Choroid plexus epithelial cell (primary cell): ENCODE results near the gene KRTAP9-9.
"Not testable (repeated sequence)": the region's sequence is repeated elsewhere in the genome, so short reads cannot be mapped to it uniquely, and the experiment has no call there.

Experiments used
- DNase-seq: peaks from one replicate; pipeline ENCODE4 v3.0.0-alpha.2; 2010; ENCODE audit warnings: low read depth
- H3K4me3 ChIP-seq: 2 replicates; pipeline ENCODE4 v1.5.1; 2011; ENCODE audit warnings: low read depth, mild to moderate bottlenecking, control low read depth, low read length, moderate library complexity
- TF ChIP-seq, protein P1 (sequence below): conservative IDR thresholded peaks from 2 replicates; pipeline ENCODE4 v1.5.1; 2011; ENCODE audit warnings: low read depth, mild to moderate bottlenecking, control low read depth, inconsistent platforms, low read length, moderate library complexity

The KRTAP9-9 gene

DNA sequence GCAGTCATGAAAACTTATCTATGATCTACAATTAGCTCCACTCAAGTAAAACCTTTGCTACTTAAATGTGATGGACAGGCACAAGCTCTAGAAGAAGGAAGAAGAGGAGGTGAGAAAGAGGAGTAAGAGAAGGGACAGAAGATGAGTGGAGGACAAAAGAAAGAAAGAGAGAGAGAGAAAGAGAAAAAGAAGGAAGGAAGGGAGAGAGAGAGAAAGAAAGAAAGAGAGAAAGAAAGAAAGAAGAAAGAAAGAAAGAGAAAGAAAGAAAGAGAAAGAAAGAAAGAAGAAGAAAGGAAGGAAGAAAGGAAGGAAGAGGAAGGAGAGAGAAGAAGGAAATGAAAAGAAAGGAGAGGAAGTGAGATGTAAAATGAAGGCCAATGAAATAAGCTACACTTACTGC lies 25.1 kb upstream of the KRTAP9-9 start:
- H3K4me3 ChIP-seq: no peak overlapping the region
- DNase-seq: no peak
- TF ChIP-seq, protein P1, sequence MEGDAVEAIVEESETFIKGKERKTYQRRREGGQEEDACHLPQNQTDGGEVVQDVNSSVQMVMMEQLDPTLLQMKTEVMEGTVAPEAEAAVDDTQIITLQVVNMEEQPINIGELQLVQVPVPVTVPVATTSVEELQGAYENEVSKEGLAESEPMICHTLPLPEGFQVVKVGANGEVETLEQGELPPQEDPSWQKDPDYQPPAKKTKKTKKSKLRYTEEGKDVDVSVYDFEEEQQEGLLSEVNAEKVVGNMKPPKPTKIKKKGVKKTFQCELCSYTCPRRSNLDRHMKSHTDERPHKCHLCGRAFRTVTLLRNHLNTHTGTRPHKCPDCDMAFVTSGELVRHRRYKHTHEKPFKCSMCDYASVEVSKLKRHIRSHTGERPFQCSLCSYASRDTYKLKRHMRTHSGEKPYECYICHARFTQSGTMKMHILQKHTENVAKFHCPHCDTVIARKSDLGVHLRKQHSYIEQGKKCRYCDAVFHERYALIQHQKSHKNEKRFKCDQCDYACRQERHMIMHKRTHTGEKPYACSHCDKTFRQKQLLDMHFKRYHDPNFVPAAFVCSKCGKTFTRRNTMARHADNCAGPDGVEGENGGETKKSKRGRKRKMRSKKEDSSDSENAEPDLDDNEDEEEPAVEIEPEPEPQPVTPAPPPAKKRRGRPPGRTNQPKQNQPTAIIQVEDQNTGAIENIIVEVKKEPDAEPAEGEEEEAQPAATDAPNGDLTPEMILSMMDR: no peak

DNA sequence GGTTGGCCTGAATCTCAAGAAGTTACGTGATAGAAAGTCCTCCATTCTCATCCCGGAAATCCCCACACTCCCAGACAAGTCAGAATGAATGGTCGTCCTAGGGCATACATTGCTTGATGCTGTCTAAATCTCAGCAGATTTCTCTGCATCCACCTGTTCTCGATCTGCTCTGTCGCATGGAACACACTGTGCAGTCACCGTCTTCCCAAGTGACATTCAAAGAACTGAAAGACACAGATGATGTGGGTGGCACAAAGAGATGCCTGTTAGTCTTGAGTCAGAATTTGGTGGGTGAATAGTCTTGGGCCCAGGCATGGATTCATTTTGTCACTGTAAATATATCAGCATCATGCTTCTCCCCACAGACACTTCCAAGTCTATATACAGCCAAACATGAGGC lies 23.5 kb upstream of the KRTAP9-9 start:
- TF ChIP-seq, protein P1: no peak
- H3K4me3 ChIP-seq: no peak overlapping the region
- no peak for DNase-seq

DNA sequence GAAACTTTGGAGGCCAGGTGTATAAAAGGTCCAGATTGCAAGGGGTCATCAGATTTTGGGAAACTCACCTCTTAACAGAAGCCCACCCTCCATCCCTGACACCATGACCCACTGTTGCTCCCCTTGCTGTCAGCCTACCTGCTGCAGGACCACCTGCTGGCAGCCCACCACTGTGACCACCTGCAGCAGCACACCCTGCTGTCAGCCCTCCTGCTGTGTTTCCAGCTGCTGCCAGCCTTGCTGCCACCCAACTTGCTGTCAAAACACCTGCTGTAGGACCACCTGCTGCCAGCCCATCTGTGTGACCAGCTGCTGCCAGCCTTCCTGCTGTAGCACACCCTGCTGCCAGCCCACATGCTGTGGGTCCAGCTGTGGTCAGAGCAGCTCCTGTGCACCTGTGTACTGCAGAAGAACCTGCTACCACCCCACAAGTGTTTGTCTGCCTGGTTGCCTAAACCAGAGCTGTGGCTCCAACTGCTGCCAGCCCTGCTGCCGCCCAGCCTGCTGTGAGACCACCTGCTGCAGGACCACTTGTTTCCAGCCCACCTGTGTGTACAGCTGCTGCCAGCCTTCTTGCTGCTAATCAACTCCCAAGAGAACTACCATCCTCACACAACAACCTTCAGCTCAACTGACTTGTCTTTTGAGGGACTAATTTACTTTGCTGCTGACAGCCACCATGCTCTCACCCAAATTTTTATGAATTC lies 22.6 kb upstream of the KRTAP9-9 start, which contains the start of gene KRTAP9-3:
TSS of gene KRTAP9-3 (plus strand) at position 51 of the 707 bp plus-strand sequence. CDS start at position 104, 53 bp downstream.
- not testable (repeated sequence) for H3K4me3 ChIP-seq, DNase-seq

DNA sequence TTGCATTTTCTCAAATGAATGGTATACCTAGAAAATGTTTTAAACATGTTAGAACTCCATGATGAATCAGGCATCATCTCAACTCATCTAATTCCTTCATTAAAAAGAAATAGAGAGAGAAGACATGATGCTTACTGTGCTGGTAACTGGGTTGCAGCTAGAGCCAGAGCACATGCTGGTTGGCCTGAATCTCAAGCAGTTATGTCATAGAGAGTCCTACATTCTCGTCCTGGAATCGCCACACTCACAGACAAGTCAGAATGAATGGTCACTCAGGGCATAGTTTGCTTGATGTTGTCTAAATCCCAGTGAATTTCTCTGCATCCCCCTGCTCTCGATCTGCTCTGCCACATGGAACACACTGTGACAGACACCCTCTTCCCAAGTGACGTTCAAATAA lies 18.1 kb upstream of the KRTAP9-9 start:
- DNase-seq, H3K4me3 ChIP-seq: not testable (repeated sequence)

DNA sequence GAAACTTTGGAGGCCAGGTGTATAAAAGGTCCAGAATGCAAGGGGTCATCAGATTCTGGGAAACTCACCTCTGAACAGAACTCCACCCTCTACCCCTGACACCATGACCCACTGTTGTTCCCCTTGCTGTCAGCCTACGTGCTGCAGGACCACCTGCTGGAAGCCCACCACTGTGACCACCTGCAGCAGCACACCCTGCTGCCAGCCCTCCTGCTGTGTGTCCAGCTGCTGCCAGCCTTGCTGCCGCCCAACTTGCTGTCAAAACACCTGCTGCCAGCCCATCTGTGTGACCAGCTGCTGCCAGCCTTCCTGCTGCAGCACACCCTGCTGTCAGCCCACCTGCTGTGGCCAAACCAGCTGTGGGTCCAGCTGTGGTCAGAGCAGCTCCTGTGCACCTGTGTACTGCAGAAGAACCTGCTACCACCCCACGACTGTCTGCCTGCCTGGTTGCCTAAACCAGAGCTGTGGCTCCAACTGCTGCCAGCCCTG lies 17.2 kb upstream of the KRTAP9-9 start, which contains the start of gene KRTAP9-8:
TSS of gene KRTAP9-8 (plus strand) at position 51 of the 489 bp plus-strand sequence. CDS start at position 104, 53 bp downstream.
- not testable (repeated sequence) for H3K4me3 ChIP-seq

DNA sequence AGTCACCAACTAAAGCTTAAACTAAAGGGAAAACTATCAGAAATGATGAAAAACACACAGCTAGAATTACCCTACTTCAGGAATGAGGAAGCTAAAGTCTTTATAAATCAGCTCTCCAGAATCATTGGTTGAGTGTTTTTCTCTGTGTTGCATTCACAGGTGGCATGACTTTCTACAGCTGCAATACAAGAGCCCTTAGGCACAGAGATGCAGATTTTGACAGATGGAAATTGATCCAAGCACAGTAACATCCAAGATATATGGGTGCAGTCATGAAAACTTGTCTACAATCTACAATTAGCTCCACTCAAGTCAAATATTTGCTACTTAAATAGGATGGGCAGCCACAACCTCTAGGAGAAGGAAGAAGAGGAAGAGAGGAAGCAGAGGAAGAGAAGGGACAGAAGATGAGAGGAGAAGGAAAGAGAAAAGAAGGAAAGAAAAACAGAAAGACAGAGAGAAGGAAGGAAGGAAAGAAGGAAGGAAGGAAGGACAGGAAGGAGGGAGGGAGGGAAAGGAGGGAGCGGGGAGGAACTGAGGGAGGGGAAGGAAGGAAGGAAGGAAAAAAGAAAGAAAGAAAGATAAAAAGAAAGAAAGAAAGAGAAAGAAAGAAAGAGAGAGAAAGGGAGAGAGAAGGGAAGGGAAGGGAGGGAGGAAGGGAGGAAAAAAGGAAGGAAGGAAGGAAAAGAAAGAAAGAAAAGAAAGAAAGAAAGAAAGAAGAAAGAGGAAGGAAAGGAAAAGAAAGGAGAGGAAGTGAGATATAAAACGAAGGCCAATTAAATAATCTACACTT lies 8.0 kb upstream of the KRTAP9-9 start:
- not testable (repeated sequence) for H3K4me3 ChIP-seq, DNase-seq

More for the DNA sequence above, 17.2 kb upstream of the KRTAP9-9 start, which contains the start of gene KRTAP9-8:
- DNase-seq: not testable (repeated sequence)

DNA sequence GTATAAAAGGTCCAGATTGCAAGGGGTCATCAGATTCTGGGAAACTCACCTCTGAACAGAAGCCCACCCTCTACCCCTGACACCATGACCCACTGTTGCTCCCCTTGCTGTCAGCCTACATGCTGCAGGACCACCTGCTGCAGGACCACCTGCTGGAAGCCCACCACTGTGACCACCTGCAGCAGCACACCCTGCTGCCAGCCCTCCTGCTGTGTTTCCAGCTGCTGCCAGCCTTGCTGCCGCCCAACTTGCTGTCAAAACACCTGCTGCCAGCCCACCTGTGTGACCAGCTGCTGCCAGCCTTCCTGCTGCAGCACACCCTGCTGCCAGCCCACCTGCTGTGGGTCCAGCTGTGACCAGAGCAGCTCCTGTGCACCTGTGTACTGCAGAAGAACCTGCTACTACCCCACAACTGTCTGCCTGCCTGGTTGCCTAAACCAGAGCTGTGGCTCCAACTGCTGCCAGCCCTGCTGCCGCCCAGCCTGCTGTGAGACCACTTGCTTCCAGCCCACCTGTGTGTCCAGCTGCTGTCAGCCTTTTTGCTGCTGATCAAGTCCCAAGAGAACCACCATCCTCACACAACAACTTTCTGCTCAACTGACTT lies 5.4 kb upstream of the KRTAP9-9 start, which contains the start of gene KRTAP9-4:
TSS of gene KRTAP9-4 (plus strand) at position 51 of the 604 bp plus-strand sequence. CDS start at position 85, 34 bp downstream.
- not testable (repeated sequence) for H3K4me3 ChIP-seq, DNase-seq

DNA sequence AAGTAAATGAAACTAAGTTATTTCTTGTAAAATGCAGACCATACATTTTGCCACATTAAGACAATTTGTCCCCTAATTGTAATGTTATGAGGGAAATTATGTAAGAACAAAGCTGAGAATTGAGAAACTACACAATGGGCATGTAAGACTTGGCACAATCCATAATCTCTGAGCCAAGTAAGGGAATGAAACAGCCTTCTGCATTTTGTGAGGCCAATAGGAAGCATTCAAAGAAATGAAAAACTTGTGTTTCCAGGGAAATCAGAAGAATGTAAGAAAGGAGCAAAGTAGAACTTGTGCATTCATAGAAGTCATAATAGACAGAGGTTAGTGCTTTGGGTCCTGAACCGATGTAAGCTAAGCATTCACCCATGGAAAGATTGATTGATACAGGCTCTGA lies 3.9 kb upstream of the KRTAP9-9 start:
- TF ChIP-seq, protein P1: no peak
- H3K4me3 ChIP-seq: no peak overlapping the region
- DNase-seq: no peak

DNA sequence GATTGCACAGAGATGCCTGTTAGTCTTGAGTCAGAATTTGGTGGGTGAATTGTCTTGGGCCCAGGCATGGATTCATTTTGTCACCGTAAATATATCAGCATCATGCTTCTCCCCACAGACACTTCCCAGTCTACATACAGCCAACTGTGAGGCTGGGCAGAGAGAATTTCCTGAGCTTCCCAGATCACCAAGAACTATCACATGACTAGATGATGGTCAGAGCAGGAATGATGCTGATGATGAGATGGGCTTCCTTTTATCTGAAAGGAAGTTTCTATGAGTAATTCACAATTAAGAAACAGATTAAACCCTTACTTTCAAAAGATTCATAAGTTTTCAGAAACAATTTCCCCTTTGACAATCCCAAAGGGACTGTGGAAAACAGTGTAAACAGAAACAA lies 323 bp upstream of the KRTAP9-9 start:
- TF ChIP-seq, protein P1: no peak
- H3K4me3 ChIP-seq: no peak overlapping the region
- no peak for DNase-seq
